ENCODE results near the gene ATP1A4. TPM values are rescaled to one million over a fixed set of nuclear protein-coding genes. Genes with fewer than 3 reads are reported as not detected.

The ATP1A4 gene
- total and polyA plus RNA-seq, 2 of the 13 experiments (the other 11 are each of a cell fraction or from before 2014, with no cell fraction given) = not detected

DNA sequence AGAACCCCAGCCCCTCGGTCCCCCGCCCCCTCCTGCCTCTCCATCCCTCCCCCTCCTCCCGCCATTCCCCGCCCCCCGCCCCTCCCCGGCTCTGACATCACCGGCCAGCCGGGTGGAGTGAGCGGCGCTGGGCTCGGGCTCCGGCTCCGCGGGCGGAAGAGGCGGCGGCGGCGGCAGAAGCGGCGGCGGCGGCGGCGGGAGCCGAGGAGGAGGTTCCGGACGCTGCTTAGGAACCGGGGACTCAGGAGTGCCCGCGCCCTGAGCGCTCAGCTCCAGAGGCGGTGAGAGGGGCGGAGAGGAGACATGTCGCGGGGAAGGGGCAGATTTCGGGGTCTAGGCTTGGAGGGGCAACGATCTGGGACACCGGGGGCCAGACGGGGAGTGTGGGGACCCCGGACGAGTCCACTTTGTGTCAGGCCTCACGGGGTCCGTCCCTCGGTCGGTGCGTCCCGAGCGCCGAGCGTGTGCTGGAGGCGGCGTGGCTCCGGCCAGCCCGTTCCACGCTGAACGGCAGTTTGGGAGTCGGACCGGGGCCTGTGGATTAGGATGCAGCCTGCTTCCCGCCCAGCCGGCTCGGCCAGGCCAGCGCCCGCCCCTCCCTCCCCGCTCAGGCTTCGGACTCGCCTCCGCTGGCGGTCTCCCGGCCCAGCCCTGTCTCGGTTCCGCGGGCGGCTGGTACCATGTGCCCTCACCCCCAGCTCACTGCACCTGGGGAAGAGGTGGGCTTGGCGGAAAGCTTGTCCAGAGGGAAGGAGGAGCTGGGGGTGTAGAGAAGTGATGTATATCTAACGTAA, 54.0 kb downstream of the ATP1A4 start, which contains the start of gene PEA15 (continued):
- TF ChIP-seq HNF4G (IDR thresholded peaks at IDR 0.05; ENCODE audit: borderline replicate concordance, low read depth, low read length) (no peak), HNF4G (CRISPR knock-in tag; IDR thresholded peaks at IDR 0.05; ENCODE audit: borderline replicate concordance, low read depth) (no peak), KAT2B (IDR thresholded peaks at IDR 0.05; ENCODE audit: borderline replicate concordance, low read depth, low read length) (no peak), HES4 (CRISPR knock-in tag; IDR thresholded peaks at IDR 0.05; ENCODE audit: borderline replicate concordance) (peak; percentile 22; the same call in 1 of the 2 replicates), ZNF264 (CRISPR knock-in tag; IDR thresholded peaks at IDR 0.05) (no peak), FLYWCH1 (CRISPR knock-in tag; IDR thresholded peaks at IDR 0.05) (no peak), ZNF781 (CRISPR knock-in tag; IDR thresholded peaks at IDR 0.05; ENCODE audit: borderline replicate concordance, not compliant biosample characterization) (no peak), TGIF2 (CRISPR knock-in tag; IDR thresholded peaks at IDR 0.05) (no peak), SPEN (CRISPR knock-in tag; IDR thresholded peaks at IDR 0.05; ENCODE audit: low read depth) (no peak), EEA1 (CRISPR knock-in tag; IDR thresholded peaks at IDR 0.05; ENCODE audit: borderline replicate concordance) (0 out of 2 replicates have a peak, but pooled peaks have one; percentile 63), ZNF260 (CRISPR knock-in tag; IDR thresholded peaks at IDR 0.05; ENCODE audit: borderline replicate concordance, low read depth) (no peak), MXI1 (IDR thresholded peaks at IDR 0.05; ENCODE audit: borderline replicate concordance, low read depth, low read length) (0 out of 3 replicates have a peak, but pooled peaks have one; percentile 11), ZNF317 (CRISPR knock-in tag; IDR thresholded peaks at IDR 0.05) (no peak), HNRNPLL (IDR thresholded peaks at IDR 0.05; ENCODE audit: low read depth, low read length, poor library complexity, severe bottlenecking) (peak; percentile 62), HNRNPK (IDR thresholded peaks at IDR 0.05; ENCODE audit: low read depth, low read length, poor library complexity, severe bottlenecking) (peak; percentile 46), JDP2 (CRISPR knock-in tag; IDR thresholded peaks at IDR 0.05; ENCODE audit: borderline replicate concordance) (no peak), HMG20B (CRISPR knock-in tag; conservative IDR thresholded peaks at IDR 0.05) (no peak), REPIN1 (CRISPR knock-in tag; IDR thresholded peaks at IDR 0.05; ENCODE audit: borderline replicate concordance, low read depth) (0 out of 2 replicates have a peak, but pooled peaks have one; percentile 17), TSC22D2 (CRISPR knock-in tag; IDR thresholded peaks at IDR 0.05; ENCODE audit: borderline replicate concordance) (no peak), CREB1 (IDR thresholded peaks at IDR 0.05) (no peak), CREB1 (CRISPR knock-in tag; IDR thresholded peaks at IDR 0.05) (no peak)
- TF ChIP-seq, protein P1, sequence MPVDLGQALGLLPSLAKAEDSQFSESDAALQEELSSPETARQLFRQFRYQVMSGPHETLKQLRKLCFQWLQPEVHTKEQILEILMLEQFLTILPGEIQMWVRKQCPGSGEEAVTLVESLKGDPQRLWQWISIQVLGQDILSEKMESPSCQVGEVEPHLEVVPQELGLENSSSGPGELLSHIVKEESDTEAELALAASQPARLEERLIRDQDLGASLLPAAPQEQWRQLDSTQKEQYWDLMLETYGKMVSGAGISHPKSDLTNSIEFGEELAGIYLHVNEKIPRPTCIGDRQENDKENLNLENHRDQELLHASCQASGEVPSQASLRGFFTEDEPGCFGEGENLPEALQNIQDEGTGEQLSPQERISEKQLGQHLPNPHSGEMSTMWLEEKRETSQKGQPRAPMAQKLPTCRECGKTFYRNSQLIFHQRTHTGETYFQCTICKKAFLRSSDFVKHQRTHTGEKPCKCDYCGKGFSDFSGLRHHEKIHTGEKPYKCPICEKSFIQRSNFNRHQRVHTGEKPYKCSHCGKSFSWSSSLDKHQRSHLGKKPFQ (CRISPR knock-in tag; IDR thresholded peaks at IDR 0.05; ENCODE audit: insufficient replicate concordance) = peak; percentile 68
- TF ChIP-seq, protein P2, sequence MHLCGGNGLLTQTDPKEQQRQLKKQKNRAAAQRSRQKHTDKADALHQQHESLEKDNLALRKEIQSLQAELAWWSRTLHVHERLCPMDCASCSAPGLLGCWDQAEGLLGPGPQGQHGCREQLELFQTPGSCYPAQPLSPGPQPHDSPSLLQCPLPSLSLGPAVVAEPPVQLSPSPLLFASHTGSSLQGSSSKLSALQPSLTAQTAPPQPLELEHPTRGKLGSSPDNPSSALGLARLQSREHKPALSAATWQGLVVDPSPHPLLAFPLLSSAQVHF (CRISPR knock-in tag; IDR thresholded peaks at IDR 0.05) = no peak
- TF ChIP-seq, protein P3, sequence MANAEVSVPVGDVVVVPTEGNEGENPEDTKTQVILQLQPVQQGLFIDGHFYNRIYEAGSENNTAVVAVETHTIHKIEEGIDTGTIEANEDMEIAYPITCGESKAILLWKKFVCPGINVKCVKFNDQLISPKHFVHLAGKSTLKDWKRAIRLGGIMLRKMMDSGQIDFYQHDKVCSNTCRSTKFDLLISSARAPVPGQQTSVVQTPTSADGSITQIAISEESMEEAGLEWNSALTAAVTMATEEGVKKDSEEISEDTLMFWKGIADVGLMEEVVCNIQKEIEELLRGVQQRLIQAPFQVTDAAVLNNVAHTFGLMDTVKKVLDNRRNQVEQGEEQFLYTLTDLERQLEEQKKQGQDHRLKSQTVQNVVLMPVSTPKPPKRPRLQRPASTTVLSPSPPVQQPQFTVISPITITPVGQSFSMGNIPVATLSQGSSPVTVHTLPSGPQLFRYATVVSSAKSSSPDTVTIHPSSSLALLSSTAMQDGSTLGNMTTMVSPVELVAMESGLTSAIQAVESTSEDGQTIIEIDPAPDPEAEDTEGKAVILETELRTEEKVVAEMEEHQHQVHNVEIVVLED (CRISPR knock-in tag; IDR thresholded peaks at IDR 0.05; ENCODE audit: borderline replicate concordance) = no peak
- TF ChIP-seq, protein P4, sequence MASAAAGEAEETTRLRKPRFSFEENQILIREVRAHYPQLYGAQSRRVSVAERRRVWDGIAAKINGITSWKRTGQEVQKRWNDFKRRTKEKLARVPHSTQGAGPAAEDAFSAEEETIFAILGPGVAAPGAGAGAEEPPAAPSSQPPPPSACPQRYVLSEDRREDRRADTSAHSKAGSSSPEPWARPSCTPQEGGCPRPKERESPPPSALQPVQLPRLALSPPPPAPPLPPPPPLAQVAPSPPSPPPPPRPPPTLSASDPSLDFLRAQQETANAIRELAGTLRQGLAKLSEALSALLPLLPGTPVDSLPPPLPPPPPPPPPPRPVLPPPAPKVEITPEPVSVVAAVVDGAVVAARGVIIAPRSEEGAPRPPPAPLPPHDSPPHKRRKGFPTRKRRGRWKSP (CRISPR knock-in tag; IDR thresholded peaks at IDR 0.05) = 0 out of 2 replicates have a peak, but pooled peaks have one; percentile 40

Data from HepG2 (cell line).